ENCODE measurements around the gene BBS10. TPM values are rescaled to one million over a fixed set of nuclear protein-coding genes. Genes with fewer than 3 reads are reported as not detected.

BBS10 gene
- total RNA-seq, 4 donors from 2014 or later, result 7.8 to 14.0 (median 9.6) TPM

DNA sequence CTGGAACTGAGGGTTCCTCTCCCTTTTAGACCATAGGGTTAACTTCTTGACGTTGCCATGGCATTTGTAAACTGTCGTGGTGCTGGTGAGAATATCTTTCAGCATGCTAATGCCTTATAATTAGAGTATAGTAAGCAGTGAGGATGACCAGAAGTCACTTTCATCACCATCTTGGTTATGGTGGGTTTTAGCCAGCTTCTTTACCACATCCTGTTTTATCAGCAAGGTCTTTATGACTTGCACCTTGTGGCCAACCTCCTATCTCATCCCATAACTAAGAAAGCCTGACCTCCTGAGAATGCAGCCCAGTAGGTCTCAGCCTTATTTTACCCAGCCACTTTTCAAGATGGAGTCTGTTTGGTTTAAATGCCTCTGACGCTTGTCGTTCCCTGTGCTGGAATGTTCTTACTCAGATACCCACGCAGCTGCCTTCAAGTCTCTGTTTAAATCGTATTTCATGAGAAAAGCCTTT lies 44.2 kb downstream of the BBS10 start:
- intact Hi-C loops (cut with DNase I; ENCODE audit: low total_unique reads), result no loop called here
- H3K4me3 ChIP-seq (ENCODE audit: low read depth, poor library complexity, severe bottlenecking), result no peak overlapping the region
- no peak for DNase-seq (ENCODE audit: low spot score in 2 of 2)
- TF ChIP-seq, protein P1, sequence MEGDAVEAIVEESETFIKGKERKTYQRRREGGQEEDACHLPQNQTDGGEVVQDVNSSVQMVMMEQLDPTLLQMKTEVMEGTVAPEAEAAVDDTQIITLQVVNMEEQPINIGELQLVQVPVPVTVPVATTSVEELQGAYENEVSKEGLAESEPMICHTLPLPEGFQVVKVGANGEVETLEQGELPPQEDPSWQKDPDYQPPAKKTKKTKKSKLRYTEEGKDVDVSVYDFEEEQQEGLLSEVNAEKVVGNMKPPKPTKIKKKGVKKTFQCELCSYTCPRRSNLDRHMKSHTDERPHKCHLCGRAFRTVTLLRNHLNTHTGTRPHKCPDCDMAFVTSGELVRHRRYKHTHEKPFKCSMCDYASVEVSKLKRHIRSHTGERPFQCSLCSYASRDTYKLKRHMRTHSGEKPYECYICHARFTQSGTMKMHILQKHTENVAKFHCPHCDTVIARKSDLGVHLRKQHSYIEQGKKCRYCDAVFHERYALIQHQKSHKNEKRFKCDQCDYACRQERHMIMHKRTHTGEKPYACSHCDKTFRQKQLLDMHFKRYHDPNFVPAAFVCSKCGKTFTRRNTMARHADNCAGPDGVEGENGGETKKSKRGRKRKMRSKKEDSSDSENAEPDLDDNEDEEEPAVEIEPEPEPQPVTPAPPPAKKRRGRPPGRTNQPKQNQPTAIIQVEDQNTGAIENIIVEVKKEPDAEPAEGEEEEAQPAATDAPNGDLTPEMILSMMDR (IDR thresholded peaks at IDR 0.05), result no peak
- no peak for TF ChIP-seq POLR2A (IDR thresholded peaks at IDR 0.05)
- WGBS, 2 donors, result 82 to 90% methylated on average over 6 of the region's 6 CpGs

GRCh38 chr12:76303365-76303764 lies 44.9 kb downstream of the BBS10 start:
- 68 to 77% methylated on average over 2 of the region's 2 CpGs for WGBS, 2 donors
- no peak for DNase-seq (ENCODE audit: low spot score in 2 of 2)
- intact Hi-C loops (cut with DNase I; ENCODE audit: low total_unique reads), result no loop called here
- H3K4me3 ChIP-seq (ENCODE audit: low read depth, poor library complexity, severe bottlenecking), result no peak overlapping the region
- TF ChIP-seq, protein P1 (IDR thresholded peaks at IDR 0.05), result no peak
- TF ChIP-seq POLR2A (IDR thresholded peaks at IDR 0.05), result no peak

DNA sequence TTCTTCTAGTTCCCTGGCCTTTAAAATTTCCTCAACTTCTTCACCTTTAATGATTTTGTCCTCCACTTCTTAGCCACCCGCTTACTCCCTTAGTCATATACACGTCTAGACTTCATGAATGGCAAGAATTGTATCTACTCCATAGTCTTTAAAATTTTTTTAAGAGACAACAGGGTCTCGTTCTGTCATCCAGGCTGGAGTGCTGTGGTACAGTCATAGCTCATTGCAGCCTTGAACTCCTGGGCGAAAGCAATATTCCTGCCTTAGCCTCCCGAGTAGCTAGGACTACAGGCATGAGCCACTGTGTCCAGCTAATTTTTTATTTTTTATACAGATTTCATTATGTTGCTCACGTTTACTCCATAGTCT lies 47.9 kb downstream of the BBS10 start:
- intact Hi-C loops (cut with DNase I; ENCODE audit: low total_unique reads), result no loop called here
- TF ChIP-seq POLR2A (IDR thresholded peaks at IDR 0.05), result no peak
- TF ChIP-seq, protein P1 (IDR thresholded peaks at IDR 0.05), result no peak
- no peak for DNase-seq (ENCODE audit: low spot score in 2 of 2)
- WGBS, 2 donors, result 83 to 87% methylated on average over 6 of the region's 6 CpGs
- H3K4me3 ChIP-seq (ENCODE audit: low read depth, poor library complexity, severe bottlenecking), result no peak overlapping the region

- TF ChIP-seq, protein P1 (IDR thresholded peaks at IDR 0.05), result no peak
- TF ChIP-seq POLR2A (IDR thresholded peaks at IDR 0.05), result no peak
- DNase-seq (ENCODE audit: low spot score in 2 of 2), result no peak
- no peak overlapping the region for H3K4me3 ChIP-seq (ENCODE audit: low read depth, poor library complexity, severe bottlenecking)
- intact Hi-C loops (cut with DNase I; ENCODE audit: low total_unique reads), result no loop called here
- 51 to 60% methylated on average over 5 of the region's 5 CpGs for WGBS, 2 donors
Measured at GRCh38 chr12:76299536-76300296, 48.5 kb downstream of the BBS10 start.

Other genes with a start within 250 kb of the BBS10 start
- gene OSBPL8, start 211.4 kb upstream of the BBS10 start, total RNA-seq, result 100 to 1,000 TPM in 2 of 4 donors, 10 to 100 TPM in 2; 75.9 to 167 (median 108) TPM